ENCODE data around the gene SPTBN1.

DNA sequence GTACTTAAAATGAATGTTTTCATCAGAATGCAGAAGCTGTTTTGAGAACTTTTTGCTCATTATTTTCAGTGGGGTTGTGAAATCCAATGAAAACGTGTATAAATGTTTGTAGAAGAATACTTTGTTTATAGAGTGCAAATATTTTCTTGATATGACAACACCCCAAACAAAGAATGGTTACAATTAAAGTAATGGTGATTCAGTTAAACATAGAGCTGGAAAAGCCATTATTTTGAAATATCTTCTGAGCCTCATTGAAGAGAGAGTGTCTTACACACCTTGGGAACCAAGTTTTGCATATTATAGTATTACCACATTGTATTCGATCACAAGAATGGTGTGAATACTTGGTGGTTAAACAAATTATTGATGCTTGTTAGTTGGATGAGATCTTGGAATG is 48.7 kb downstream of the SPTBN1 start:
- TF ChIP-seq EZH2phosphoT487 (IDR thresholded peaks at IDR 0.05; ENCODE audit: insufficient read depth, low read depth), result no peak
- TF ChIP-seq EZH2 (IDR thresholded peaks at IDR 0.05; ENCODE audit: insufficient read depth, poor library complexity, severe bottlenecking), result no peak

All from GM23248 (cell line).